Right lobe of liver (tissue), 4 donors: ENCODE data around the gene GALNT2.

Experiments used
- CTCF ChIP-seq, 4 donors: fragments of 200-600 bp in 3 of 4; fragments of 450-650 bp in 1 of 4; IDR thresholded peaks; one replicate each; pipeline versions ENCODE4 v1.5.1 to v1.8.0; 2016 to 2022; ENCODE audit warnings: antibody characterized with exemption in 4 of 4, mild to moderate bottlenecking in 2 of 4
- POLR2A ChIP-seq: fragments of 450-650 bp; IDR thresholded peaks from one replicate; pipeline ENCODE4 v1.6.1; 2017; ENCODE audit warnings: antibody characterized with exemption, mild to moderate bottlenecking
- donor health status: DM: no; HTN: no; CAD: no.
- donor health status: DM: no; HTN: no; CAD: no.
- donor health status: DM: no; HTN: yes; CAD: no.

DNA sequence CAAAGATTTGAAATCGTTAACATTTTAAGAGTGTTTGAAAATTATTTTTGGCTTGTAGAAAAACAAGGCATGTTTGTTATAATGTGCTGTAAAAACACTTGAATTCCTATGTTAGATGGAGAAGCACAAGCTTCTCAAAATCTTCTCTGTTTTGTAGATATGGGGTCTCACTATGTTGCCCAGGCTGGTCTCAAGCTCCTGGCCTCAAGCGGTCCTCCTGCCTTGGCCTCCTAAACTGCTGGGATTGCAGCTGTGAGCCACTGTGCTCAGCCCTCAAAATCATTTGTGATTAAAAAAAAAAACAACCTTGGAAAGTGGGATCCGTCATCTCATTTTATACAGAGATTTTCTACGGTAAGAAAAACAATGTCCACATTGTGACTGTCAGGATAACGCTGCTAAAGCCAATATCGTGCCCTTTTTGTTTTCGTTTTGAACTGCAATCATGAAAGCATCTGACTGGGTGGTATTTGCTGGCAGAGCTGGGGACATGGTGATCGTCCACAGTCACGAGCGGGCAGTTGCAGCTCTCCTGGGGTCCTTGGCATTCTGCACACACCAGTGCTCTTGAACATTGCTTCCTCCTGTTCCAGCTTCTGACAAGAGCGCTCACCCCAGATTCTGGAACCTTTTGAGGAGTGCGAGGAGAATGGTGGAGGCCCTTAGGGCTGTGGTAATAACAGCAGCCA, 246.6 kb downstream of the GALNT2 start:
- no peak for TF ChIP-seq CTCF (IDR thresholded peaks at IDR 0.05)
- no peak for TF ChIP-seq POLR2A
